Right renal pelvis (tissue), 4 donors: ENCODE results near the gene HPGDS. TPM values are rescaled to one million over a fixed set of nuclear protein-coding genes. Genes with fewer than 3 reads are reported as not detected.
"Not testable (repeated sequence)": the region's sequence is repeated elsewhere in the genome, so short reads cannot be mapped to it uniquely, and the experiment has no call there.

Source experiments
- DNase-seq, 4 donors: peaks; one replicate each; pipeline ENCODE4 v3.0.0-alpha.2; 2013; ENCODE audit warnings: low read depth in 4 of 4, low spot score in 3 of 4, missing footprints in 1 of 4
- polyA plus RNA-seq, 4 donors: library from polyadenylated mRNA; unstranded; fragments of 120-200 nt; gene quantifications; one replicate each; pipeline ENCODE4 v1.2.1, GENCODE V29; 2013; ENCODE audit not compliant: insufficient read length in 4 of 4

The HPGDS gene
- polyA plus RNA-seq = 1 to 10 TPM; 2.3 to 4.5 (median 3.8) TPM

DNA sequence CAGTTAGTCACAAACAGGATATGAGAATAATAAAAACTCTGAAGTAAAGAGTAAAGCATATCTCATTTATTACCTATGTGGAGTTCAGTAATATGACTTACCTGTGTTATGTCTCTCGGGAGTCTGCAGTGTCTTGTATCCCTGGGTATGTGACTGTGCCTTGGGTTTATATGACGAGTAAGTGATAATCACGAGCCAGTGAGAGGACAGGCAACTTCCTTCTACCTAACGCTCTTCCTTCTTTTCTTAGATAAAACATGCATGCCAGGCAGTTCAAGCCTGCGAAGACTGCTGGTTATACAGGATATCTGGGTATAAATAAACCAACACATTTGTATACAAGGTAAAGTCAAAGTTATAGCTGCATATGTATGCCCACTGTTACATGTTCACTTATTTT is at the start of gene HPGDS:
Gene HPGDS (minus strand): TSS at position 143 of the 400 bp plus-strand sequence. CDS start 8,207 bp downstream, outside the sequence.
- no peak for DNase-seq

DNA sequence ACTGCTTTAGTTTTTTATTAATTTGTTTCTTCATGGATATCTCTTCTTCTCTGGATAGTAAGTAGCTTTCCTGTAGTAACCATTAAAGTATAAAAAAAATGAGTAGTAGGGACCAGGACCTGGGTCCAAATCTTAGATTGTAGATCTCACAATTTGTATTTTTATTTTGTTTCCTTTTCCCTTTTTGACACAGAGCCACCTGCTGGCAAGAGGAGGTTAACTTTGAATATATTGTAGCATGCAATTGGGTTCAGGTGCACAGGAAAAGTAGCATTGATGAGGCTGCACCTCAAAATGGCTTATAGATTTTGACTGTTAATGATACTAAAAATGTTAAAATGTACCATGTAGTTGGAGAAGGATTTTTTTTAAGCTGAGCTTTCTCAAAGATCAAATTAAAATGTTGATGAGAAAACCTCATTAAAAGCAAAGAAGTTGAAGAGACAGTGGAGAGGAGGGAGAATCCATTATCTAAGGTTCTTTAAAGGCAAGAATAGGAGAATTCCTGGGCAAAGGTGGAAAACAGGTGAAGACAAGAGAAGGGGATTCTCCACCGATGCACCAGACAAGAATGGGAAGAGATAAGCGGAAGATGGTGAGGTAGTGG is 48.3 kb upstream of the HPGDS start:
- no peak for DNase-seq

DNA sequence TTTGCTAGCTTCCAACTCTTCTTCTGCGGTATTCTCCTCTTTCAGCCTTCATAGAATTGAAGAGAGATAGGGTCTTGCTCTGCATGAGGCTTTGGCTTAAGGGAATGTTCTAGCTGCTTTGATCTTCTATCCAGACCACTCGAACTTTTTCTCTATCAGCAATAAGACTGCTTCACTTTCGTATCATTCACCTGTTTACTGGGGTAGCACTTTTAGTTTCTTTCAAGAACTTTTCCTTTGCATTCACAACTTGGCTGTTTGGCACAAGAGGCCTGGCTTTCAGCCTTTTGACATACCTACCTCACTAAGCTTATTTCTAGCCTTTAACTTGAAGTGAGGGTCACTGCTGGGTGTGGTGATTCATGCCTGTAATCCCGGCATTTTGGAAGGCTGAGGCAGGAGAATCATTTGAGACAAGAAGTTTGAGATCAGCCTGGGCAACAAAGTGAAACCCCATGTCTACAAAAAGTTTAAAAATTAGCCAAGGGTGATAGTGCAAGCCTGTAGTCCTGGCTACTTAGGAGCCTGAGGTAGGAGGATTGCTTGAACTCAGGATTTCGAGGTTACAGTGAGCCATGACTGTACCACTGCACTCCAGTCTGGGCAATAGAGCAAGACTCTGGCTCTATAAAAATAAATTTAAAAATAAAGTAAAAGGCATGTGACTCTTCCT is 47.1 kb upstream of the HPGDS start:
- DNase-seq = no peak

DNA sequence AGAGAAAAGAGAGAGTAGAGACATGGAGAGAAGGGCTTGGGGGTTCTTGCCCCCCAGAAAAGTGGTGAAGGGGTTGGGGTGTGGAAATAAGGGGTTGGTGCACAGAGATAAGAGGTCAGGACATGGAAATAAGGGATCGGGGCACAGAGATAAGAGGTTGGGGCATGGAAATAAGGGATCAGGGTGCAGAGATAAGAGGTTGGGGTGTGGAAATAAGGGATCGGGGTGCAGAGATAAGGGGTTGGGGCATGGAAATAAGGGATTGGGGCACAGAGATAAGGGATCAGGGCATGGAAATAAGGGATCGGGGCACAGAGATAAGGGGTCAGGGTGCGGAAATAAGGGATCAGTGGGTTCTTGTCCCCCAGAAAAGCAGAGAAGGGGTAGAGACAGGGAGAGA is 45.3 kb upstream of the HPGDS start:
- not testable (repeated sequence) for DNase-seq

DNA sequence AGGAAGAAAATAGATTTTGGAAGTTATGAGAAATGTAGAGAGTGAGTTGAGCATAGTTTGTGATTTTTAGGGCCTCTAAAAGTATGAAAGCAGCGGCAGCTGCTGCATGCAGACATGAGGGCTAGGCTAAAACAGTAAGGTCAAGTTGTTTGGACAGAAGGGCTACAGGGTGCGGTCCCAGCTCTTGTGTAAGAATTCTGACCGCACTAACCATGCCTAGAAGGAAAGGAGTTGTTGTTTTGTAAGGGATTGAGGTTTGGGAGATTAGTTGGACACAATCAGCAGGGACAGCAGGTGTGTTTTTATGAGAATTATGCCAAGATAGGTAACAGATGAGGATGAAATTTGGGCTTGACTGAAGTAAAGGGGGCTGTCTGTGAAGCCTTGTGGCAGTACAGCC is 42.8 kb upstream of the HPGDS start:
- DNase-seq = not testable (repeated sequence)

DNA sequence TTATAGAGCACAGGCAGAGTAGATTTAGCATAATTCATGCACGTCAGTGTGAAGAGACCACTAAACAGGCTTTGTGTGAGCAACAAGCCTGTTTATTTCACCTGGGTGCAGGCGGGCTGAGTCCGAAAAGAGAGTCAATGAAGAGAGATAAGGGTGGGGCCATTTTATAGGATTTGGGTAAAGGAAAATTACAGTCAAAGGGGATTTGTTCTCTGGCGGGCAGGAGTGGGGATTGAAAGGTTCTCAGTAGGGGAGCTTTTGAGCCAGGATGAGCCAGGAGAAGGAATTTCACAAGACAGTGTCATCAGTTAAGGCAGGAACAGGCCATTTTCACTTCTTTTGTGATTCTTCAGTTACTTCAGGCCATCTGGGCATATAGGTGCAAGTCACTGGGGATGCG is 40.3 kb upstream of the HPGDS start:
- DNase-seq = not testable (repeated sequence)

DNA sequence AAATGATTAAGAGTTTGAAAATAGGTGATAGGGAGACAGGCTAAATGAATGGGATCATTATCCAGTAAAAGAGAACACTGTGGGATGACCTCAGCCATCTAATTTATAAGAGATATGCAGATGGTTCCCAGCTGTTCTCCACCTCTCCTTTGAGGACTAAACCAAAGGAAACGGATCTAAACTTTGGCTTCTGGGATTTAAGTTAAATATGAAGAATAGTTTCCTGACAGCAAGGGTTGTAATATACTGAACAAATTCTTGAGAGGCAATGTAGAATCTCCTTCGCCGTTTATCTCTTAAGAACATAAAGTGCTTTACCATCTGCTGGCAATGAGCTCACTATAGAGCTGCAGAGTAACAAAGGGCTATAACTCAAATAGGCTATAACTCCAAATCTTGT is 35.4 kb upstream of the HPGDS start:
- no peak for DNase-seq

DNA sequence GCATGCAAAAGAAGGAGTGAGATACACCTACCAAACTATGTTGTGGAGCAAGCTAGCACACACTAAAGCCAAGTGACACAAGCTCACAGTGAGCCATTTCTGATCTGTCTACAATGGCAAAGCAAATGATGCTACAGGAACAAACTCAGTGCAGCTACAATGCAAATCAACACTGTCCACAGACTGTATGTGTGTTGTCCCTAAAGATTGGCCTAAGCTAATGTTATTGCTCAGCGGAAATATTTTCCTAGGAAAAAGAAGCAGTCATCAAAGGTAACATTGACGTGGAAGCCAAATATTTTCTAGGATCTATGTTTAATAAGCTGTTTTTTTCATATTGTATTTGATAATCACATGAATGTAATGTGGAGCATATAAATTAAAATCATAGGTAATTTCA is 34.7 kb upstream of the HPGDS start:
- no peak for DNase-seq

DNA sequence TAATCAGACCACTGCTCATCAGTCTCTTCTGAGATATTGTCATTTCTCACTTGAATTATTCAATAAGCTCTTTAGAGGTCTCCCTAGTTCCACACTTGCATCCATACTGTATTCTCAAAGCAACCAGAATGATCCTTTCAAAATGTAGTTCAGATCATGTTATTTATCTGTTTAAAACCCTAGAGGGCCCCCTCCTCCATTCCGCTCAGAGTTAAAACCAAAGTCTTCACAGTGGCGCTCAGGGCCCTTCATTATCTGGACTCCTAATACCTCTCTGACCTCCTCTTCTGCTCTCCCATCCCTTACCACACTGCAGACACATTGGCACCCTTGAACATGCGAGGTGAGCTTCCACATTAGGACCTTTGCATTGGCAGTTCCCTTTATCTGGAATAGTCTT is 32.7 kb upstream of the HPGDS start:
- no peak for DNase-seq

DNA sequence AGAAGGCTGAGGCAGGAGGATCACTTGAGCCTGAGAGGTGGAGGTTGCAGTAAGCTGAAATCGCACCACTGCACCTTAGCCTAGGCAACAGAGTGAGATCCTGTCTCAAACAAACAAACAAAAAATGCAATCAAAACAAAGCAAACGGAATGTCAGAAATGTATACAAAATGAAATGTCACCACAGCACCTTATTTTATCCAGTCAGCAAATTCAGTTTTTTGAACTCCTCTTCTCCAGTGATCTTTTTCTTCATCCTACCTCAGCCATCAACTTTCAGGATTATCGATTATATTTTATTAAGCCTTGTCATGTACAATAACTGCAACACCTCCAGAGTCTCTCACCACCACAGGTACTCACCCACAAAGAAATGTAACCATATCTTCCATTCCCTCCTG is 31.1 kb upstream of the HPGDS start:
- DNase-seq = no peak

DNA sequence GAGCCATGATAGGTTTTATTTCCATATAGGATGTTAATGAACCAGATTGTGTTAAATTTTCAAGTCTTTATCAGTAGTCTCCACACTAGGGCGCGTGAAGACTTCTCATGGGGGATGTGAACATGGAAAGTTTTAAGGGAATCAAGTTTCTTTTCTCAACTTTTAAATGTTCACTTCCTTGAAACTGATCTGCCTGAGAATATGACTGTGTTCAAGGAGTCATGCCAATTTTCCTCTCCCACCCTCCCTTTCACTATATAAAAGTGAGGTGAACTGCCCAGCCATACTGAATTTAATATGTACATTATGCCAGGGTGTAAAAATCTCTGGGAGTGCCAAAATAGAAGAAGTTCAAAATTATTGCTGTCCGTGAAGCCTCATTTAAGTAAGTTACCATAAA is 30.4 kb upstream of the HPGDS start:
- DNase-seq = no peak

DNA sequence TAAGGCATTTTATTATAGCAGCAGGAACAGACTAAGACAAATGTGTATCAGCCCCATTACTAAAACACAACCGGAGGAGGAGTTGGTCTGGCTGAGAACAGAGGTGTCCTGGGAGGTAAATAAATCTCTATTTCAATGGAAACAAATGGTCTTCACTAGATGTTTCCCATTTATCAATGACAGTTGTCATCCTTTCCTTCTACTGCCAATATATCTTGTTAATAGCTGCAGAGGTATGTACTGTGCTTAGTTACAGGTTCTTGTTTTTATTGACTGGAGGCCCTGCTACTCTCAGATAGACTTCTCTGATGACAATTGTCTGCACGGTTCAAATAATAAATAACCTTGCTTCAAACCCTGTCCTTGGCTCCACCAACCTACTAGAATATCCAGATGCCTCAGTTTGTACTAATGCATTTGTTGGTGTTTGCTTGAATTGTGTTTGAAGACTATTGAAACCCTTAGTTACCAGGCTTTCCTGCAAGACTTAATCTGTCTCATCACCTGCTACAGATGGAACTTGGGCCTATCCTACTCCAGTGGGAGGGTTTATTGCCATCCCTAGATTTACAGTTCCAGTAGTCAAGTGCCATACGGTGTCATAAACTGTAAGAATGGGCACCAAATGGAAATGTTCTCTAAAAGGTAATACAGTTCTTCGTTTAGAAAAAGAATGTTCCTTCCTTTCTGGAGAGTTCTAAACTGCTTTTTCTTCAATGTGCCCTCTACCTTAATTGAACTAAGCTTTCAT is 29.8 kb upstream of the HPGDS start:
- DNase-seq = no peak

DNA sequence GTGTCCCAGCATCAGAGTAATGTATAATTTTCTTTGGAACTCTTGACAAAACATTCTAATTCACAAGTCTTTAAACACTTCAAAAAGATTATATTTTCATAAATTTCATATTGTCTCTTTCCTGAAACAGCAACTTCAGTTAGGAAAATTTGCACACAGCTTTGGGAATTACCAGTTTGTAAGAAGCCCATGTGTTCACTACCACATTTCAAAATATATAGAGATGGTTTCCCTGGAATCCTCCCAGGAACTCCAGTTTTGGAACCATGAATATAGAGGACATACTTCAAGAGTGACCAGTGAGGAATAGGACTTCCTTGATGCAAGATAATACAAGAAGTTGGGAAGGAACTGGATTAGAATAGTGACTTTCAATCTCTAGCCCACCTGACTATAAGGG is 28.7 kb upstream of the HPGDS start:
- DNase-seq = no peak

DNA sequence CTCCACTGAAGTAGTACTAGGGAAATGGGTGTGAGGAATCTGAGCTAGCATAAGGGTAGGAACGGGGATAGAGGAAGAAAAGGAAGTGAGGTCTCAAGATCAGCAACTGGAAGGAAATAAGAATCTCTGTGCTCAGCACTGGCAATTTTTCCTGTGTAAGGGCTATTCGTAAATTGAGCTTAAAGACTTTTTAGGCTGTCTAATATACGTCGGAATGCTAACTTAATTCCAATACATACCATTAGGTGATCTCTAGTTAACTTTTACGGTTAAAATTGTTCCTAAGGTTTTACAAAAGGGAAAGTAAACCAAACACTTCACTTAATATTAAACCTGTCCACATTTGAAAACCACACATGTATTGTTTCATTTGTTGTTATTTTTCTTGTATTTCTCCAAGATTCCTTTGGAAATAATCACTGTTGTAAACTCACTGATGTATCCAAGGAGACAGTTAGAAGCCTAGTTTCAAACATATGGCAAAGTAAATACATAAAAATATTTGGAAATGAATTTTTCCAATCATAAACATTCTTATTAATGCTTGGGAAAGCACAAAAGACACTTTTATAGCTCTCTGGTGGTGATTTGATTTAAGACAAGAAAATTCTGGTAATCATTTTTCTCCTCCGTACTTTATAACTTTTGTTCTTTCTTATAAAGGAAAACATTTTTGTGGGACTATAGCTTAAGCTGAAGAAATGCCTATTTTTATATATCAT is 28.1 kb upstream of the HPGDS start:
- no peak for DNase-seq

DNA sequence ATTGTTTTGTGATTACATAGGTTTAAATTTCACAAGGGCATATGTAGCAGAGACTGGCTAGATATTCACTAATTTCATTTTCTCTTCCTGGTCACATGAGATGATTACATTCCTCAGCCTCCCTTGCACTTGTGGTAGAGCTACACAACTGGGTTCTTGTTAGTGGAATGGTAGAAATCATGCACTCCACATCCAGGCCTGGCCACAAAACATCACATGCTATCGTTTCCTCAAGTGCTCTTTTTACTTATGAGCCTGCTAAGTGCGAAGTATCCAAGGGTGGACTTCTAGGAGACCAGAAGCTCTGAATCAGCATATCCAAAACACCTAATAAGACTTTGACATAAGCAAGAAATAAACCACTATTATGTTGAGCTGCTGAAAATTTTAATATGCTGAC is 26.4 kb upstream of the HPGDS start:
- no peak for DNase-seq

DNA sequence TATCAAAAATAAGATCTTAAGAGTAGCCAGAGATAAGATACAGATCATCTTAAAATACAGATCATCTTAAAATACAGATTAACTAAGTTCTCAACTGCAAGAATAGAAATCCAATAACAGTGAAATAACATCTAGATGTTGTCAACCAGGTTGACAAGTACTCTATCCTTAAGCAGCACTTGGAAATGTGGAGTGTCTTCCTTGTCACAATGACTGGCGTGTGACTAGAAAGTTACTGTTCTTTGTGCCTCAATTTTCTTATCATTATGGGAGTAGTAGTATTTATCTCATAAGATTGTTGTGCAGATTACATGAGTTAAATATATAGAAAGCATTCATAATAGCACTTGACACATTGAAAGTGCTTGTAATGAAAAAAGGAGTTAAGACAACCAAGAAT is 25.8 kb upstream of the HPGDS start:
- DNase-seq = no peak

DNA sequence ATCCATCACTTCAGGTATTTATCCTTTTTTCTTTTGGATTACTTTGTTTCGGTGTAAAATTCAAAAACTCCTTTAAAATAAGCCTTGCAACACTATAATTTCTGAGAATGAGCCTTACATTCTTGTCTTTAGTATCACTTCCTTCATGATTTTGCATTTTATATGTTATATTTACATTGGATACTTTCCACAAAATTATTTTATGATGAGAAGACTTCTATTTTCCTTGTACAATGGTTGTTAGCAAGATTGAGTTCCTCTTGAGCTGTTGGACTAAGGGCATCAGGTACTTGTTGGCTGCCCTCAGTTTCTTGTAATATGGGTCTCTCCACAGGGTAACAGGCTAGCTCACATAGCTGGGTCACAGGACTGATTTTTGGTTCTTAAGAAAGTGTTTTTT is 22.7 kb upstream of the HPGDS start:
- no peak for DNase-seq

DNA sequence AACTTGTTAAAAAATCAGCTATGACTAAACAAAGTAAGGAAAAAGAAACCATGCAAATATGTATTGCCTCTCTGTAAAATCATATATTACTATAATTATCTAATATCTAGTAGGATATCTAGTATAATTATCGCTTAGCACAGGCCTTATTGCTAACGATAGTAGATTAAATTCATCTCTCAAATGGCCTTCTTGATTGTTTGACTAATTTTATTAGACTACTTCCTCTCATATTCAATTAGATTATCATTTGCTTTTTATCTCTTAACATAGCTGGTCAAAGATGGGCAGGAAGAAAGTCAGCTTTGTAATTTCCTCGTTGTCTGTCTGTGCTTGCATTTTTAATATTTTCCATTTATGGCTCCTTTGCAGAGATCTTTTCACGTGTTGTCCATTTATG is 21.9 kb upstream of the HPGDS start:
- no peak for DNase-seq

DNA sequence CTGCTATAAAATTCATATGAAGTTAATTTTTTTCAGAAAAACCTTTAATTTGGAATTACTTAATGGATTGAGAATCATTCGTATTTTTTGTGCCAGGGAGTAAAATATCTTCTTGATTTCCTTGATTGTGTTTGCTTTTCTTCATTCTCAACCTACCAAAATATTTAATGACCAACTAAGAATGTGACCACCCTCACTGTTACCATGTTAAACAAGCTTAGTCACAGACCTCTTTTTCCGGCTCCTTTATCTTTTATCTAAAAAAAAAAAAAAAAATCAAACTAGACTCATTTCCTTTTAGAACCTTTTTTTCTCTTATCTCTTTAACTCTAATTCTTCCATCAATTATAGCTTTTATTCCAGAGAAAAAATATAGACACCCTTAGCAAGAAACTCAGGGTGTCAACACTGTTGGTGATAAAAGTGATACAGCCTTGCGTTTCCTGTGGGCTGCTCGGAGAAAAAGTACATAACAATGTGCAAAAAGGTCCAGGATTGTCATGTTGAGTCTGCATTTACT is 20.6 kb upstream of the HPGDS start:
- DNase-seq = no peak

DNA sequence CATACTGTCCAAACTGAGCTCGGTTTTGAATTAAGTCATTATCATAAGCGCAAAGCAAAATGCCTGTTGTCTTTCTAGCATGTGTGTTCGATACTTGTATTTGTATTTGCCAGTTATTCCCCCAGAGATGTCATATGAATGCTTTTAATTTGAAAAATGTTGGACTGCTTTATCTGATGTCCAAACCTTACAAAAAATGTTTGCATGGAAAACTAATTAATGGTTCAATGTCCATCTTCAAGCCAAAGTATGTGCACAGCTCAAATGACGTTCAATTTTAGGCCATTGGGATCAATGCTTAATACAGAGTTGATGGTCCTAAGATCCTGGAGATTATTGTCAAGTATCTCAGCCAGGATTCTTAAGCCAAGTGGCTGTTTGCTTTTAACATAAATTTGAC is 17.2 kb upstream of the HPGDS start:
- no peak for DNase-seq

DNA sequence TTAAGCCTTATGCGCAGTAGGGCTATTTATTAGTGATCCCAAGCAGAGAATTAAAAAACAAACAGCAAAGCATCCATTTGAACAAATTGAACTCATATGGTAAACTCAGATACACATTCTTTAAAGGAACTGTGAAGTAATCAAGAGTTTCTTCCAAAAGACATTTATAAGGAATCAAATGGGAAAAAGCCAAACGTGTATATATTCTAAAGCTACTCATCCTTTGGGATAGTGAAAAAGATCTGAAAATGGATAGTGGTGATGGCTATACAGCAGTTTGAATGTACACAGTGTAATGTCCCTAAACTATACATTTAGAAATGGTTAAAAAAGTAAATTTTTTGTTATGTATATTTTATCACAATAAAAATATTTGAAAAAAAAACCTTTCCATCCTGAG is 16.6 kb upstream of the HPGDS start:
- no peak for DNase-seq
